NCI-H2196 (cell line): ENCODE data around the gene UGT2A2.
"Not testable (repeated sequence)": the region's sequence is repeated elsewhere in the genome, so short reads cannot be mapped to it uniquely, and the experiment has no call there.

ENCODE experiments used
- DNase-seq: peaks from one replicate; lab custom pipeline; 2025; ENCODE audit not compliant: unreplicated experiment; lab: John Stamatoyannopoulos, UW

Gene UGT2A2

GRCh38 chr4:69639542-69639941 is at the start of gene UGT2A2:
TSS of gene UGT2A2 (minus strand) at chr4:69639642. CDS start at chr4:69639640, 2 bp downstream.
- no peak for DNase-seq

GRCh38 chr4:69684804-69685203 is 45.4 kb upstream of the UGT2A2 start:
- DNase-seq, result no peak

GRCh38 chr4:69668680-69669079 is 29.2 kb upstream of the UGT2A2 start:
- DNase-seq, result no peak

- DNase-seq, result not testable (repeated sequence)
These were observed 24.6 kb upstream of the UGT2A2 start for GRCh38 chr4:69664009-69664408.

- DNase-seq, result not testable (repeated sequence)
These were observed 21.8 kb upstream of the UGT2A2 start for GRCh38 chr4:69661130-69661803.

- no peak for DNase-seq
These were observed 18.7 kb upstream of the UGT2A2 start for GRCh38 chr4:69658133-69658532.

GRCh38 chr4:69656653-69657158 is 17.3 kb upstream of the UGT2A2 start:
- no peak for DNase-seq

GRCh38 chr4:69653147-69653546 is 13.7 kb upstream of the UGT2A2 start, which contains the start of gene UGT2A1:
TSS of gene UGT2A1 (minus strand) at chr4:69653247. CDS start at chr4:69647644, 5,603 bp downstream.
- no peak for DNase-seq

- no peak for DNase-seq
These were observed 11.4 kb upstream of the UGT2A2 start for GRCh38 chr4:69650872-69651271.

GRCh38 chr4:69649629-69650028 is 10.2 kb upstream of the UGT2A2 start:
- DNase-seq, result no peak

GRCh38 chr4:69649207-69649606 is 9.8 kb upstream of the UGT2A2 start:
- no peak for DNase-seq

- no peak for DNase-seq
These were observed 3.5 kb upstream of the UGT2A2 start for GRCh38 chr4:69642961-69643360.

- DNase-seq, result no peak
These were observed 847 bp upstream of the UGT2A2 start for GRCh38 chr4:69640289-69640688.

- DNase-seq, result peak; percentile 0
These were observed 22.3 kb downstream of the UGT2A2 start for GRCh38 chr4:69617083-69617694.

- no peak for DNase-seq
These were observed 29.0 kb downstream of the UGT2A2 start for GRCh38 chr4:69610484-69610883.

GRCh38 chr4:69601065-69601464 is 38.4 kb downstream of the UGT2A2 start:
- no peak for DNase-seq

GRCh38 chr4:69600013-69600412 is 39.4 kb downstream of the UGT2A2 start:
- no peak for DNase-seq

- DNase-seq, result no peak
These were observed 45.1 kb downstream of the UGT2A2 start for GRCh38 chr4:69594382-69594781.

- DNase-seq, result no peak
These were observed 48.1 kb downstream of the UGT2A2 start for GRCh38 chr4:69591364-69591763.

GRCh38 chr4:69589884-69590283 is 49.6 kb downstream of the UGT2A2 start:
- no peak for DNase-seq

- DNase-seq, result no peak
These were observed 55.3 kb downstream of the UGT2A2 start for GRCh38 chr4:69584135-69584534.

GRCh38 chr4:69583543-69583942 is 55.9 kb downstream of the UGT2A2 start:
- no peak for DNase-seq
